ENCODE results near the gene THOP1. TPM values are rescaled to one million over a fixed set of nuclear protein-coding genes. Genes with fewer than 3 reads are reported as not detected.

THOP1 gene
- total RNA-seq, 1 experiment from 2014 or later: 143 TPM

GRCh38 chr19:2747349-2747748, 38.0 kb upstream of the THOP1 start:
- ChIA-PET CTCF (no interaction called here), POLR2A (no interaction called here)
- Histone ChIP-seq H3K27ac (ENCODE audit: low read length) (no peak overlapping the region), H3K4me3 (ENCODE audit: low read depth in 2 of 2, low read length in 2 of 2) (no peak overlapping the region), H3K4me1 (ENCODE audit: control insufficient read depth, insufficient read depth, low read length) (no peaks in the 10 kb centered on the region), H3K27me3 (ENCODE audit: control insufficient read depth, insufficient read depth, low read length) (no peaks in the 10 kb centered on the region), H3K9me3 (ENCODE audit: control insufficient read depth, insufficient read depth, low read depth, low read length) (no peaks in the 10 kb centered on the region), H3K36me3 (ENCODE audit: control insufficient read depth, insufficient read depth, low read length) (no peaks in the 10 kb centered on the region)
- TF ChIP-seq CTCF (IDR thresholded peaks at IDR 0.05): no peak
- TF ChIP-seq SIN3A (IDR thresholded peaks at IDR 0.05; ENCODE audit: borderline replicate concordance, insufficient read depth, low read depth, low read length): no peak
- TF ChIP-seq TCF7L2 (IDR thresholded peaks at IDR 0.05; ENCODE audit: low read depth, low read length): no peak
- TF ChIP-seq POLR2AphosphoS5 (IDR thresholded peaks at IDR 0.05; ENCODE audit: low read depth, low read length): no peak
- no peak for TF ChIP-seq REST (IDR thresholded peaks at IDR 0.05; ENCODE audit: insufficient read depth in 1 of 2, low read depth in 2 of 2, low read length in 1 of 2)
- no peak for DNase-seq (ENCODE audit: low read depth, low spot score)
- intact Hi-C loops (cut with micrococcal nuclease; ENCODE audit: unreplicated experiment): no loop called here
- in situ Hi-C loops (cut with HindIII; ENCODE audit: low pct_unique_long_range_greater_than_20kb, low sequenced_read_pairs): no loop called here
- no peak for ATAC-seq
- no TSS peak for BruUV-seq (replicated peaks)

GRCh38 chr19:2750808-2751437, 34.4 kb upstream of the THOP1 start:
- no peak for ATAC-seq
- POLR2A ChIA-PET: no interaction called here
- Histone ChIP-seq H3K27ac (ENCODE audit: low read length) (no peak overlapping the region), H3K4me1 (ENCODE audit: control insufficient read depth, insufficient read depth, low read length) (no peaks in the 10 kb centered on the region), H3K4me3 (ENCODE audit: low read depth in 2 of 2, low read length in 2 of 2) (no peak overlapping the region), H3K9me3 (ENCODE audit: control insufficient read depth, insufficient read depth, low read depth, low read length) (no peaks in the 10 kb centered on the region), H3K36me3 (ENCODE audit: control insufficient read depth, insufficient read depth, low read length) (no peaks in the 10 kb centered on the region), H3K27me3 (ENCODE audit: control insufficient read depth, insufficient read depth, low read length) (no peaks in the 10 kb centered on the region)
- DNase-seq (ENCODE audit: low read depth, low spot score): no peak
- CTCF ChIA-PET: no interaction called here
- in situ Hi-C loops (cut with HindIII; ENCODE audit: low pct_unique_long_range_greater_than_20kb, low sequenced_read_pairs) (no loop called here), intact Hi-C loops (cut with micrococcal nuclease; ENCODE audit: unreplicated experiment) (no loop called here)
- no peak for TF ChIP-seq POLR2AphosphoS5 (IDR thresholded peaks at IDR 0.05; ENCODE audit: low read depth, low read length)
- TF ChIP-seq REST (IDR thresholded peaks at IDR 0.05; ENCODE audit: insufficient read depth in 1 of 2, low read depth in 2 of 2, low read length in 1 of 2): no peak
- TF ChIP-seq CTCF (IDR thresholded peaks at IDR 0.05): no peak
- TF ChIP-seq SIN3A (IDR thresholded peaks at IDR 0.05; ENCODE audit: borderline replicate concordance, insufficient read depth, low read depth, low read length): no peak
- TF ChIP-seq TCF7L2 (IDR thresholded peaks at IDR 0.05; ENCODE audit: low read depth, low read length): no peak
- BruUV-seq (replicated peaks): no TSS peak

Measured in Panc1 (cell line).